Measurements from ENCODE around the gene MAP2K4. TPM values are rescaled to one million over a fixed set of nuclear protein-coding genes. Genes with fewer than 3 reads are reported as not detected.

MAP2K4 gene
- total RNA-seq, 4 donors from 2014 or later, result 29.8 to 58.6 (median 30.2) TPM

DNA sequence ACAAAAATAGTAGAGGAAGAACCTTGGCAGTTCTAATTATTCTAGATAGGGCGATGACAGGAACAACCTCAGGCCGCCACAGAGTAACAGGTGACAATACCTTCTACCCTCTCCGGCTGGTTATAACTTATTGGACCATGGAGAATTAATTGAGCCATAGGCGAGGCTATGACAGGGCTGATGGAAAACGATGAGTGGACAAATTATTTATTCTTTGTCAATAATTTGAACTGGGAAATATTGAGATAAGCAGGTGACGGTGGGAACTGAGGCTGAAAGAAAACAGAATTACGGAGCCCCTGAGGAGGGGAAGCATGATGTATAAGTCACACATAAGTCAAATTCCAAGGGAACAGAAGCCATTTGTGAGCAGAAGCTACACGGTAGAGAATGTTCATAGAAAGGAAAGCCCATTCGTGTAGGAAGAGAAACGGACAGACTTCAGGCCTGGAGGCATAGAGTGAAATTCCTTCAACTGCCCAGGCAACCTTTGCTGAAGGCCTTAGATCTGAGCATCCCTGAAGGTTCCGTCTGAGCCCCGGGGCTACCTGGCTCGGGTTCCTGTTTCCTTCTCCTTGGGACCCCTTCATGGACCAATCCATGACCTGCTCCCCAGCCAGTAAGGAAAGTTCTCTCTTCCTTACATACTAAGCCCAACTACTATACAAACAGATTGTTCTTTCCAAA lies 158.1 kb downstream of the MAP2K4 start:
- Histone ChIP-seq H3K27ac (no peak overlapping the region), H3K27me3 (no peaks in the 10 kb centered on the region), H3K36me3 (no peaks in the 10 kb centered on the region), H3K9me3 (no peaks in the 10 kb centered on the region), H3K4me3 (no peak overlapping the region), H3K4me1 (no peaks in the 10 kb centered on the region)
- in situ Hi-C loops (cut with MboI; ENCODE audit: low sequenced_read_pairs in 4 of 4) (no loop called here), intact Hi-C loops (cut with DNase I; ENCODE audit: low total_unique reads) (no loop called here)
- ATAC-seq (no peak), DNase-seq (no peak)
- no peak for TF ChIP-seq POLR2A (IDR thresholded peaks at IDR 0.05)
- TF ChIP-seq, protein P1, sequence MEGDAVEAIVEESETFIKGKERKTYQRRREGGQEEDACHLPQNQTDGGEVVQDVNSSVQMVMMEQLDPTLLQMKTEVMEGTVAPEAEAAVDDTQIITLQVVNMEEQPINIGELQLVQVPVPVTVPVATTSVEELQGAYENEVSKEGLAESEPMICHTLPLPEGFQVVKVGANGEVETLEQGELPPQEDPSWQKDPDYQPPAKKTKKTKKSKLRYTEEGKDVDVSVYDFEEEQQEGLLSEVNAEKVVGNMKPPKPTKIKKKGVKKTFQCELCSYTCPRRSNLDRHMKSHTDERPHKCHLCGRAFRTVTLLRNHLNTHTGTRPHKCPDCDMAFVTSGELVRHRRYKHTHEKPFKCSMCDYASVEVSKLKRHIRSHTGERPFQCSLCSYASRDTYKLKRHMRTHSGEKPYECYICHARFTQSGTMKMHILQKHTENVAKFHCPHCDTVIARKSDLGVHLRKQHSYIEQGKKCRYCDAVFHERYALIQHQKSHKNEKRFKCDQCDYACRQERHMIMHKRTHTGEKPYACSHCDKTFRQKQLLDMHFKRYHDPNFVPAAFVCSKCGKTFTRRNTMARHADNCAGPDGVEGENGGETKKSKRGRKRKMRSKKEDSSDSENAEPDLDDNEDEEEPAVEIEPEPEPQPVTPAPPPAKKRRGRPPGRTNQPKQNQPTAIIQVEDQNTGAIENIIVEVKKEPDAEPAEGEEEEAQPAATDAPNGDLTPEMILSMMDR (IDR thresholded peaks at IDR 0.05 in 4 of 5, conservative IDR thresholded peaks at IDR 0.05 in 1 of 5), result no peak

GRCh38 chr17:12180644-12181261 lies 160.1 kb downstream of the MAP2K4 start:
- Histone ChIP-seq H3K4me1 (no peaks in the 10 kb centered on the region), H3K27me3 (no peaks in the 10 kb centered on the region), H3K4me3 (no peak overlapping the region), H3K9me3 (no peaks in the 10 kb centered on the region), H3K27ac (no peak overlapping the region), H3K36me3 (no peaks in the 10 kb centered on the region)
- in situ Hi-C loops (cut with MboI; ENCODE audit: low sequenced_read_pairs in 4 of 4), result no loop called here
- no peak for ATAC-seq
- intact Hi-C loops (cut with DNase I; ENCODE audit: low total_unique reads), result no loop called here
- no peak for TF ChIP-seq POLR2A (IDR thresholded peaks at IDR 0.05)
- TF ChIP-seq, protein P1 (IDR thresholded peaks at IDR 0.05 in 4 of 5, conservative IDR thresholded peaks at IDR 0.05 in 1 of 5), result peak in 3 of 5 experiments; percentile 32 to 57 (median 41)
- DNase-seq, result no peak

GRCh38 chr17:12187658-12188057 lies 167.0 kb downstream of the MAP2K4 start:
- intact Hi-C loops (cut with DNase I; ENCODE audit: low total_unique reads) (no loop called here), in situ Hi-C loops (cut with MboI; ENCODE audit: low sequenced_read_pairs in 4 of 4) (no loop called here)
- no peaks in the 10 kb centered on the region for H3K4me1 ChIP-seq
- TF ChIP-seq, protein P1 (IDR thresholded peaks at IDR 0.05 in 4 of 5, conservative IDR thresholded peaks at IDR 0.05 in 1 of 5), result no peak
- no peak for TF ChIP-seq POLR2A (IDR thresholded peaks at IDR 0.05)
- H3K27ac ChIP-seq, result no peak overlapping the region
- peaks cover 0 to 6% (median 0%) of the 10 kb centered on the region in 3 donors for H3K9me3 ChIP-seq
- ATAC-seq, result no peak
- H3K27me3 ChIP-seq, result no peaks in the 10 kb centered on the region
- no peak overlapping the region for H3K4me3 ChIP-seq
- DNase-seq, result no peak
- H3K36me3 ChIP-seq, result no peaks in the 10 kb centered on the region

- Histone ChIP-seq H3K27ac (no peak overlapping the region), H3K36me3 (no peaks in the 10 kb centered on the region), H3K4me3 (no peak overlapping the region), H3K4me1 (no peaks in the 10 kb centered on the region), H3K9me3 (no peaks in the 10 kb centered on the region), H3K27me3 (no peaks in the 10 kb centered on the region)
- in situ Hi-C loops (cut with MboI; ENCODE audit: low sequenced_read_pairs in 4 of 4), result no loop called here
- ATAC-seq (no peak), DNase-seq (no peak)
- TF ChIP-seq, protein P1 (IDR thresholded peaks at IDR 0.05 in 4 of 5, conservative IDR thresholded peaks at IDR 0.05 in 1 of 5), result no peak
- no peak for TF ChIP-seq POLR2A (IDR thresholded peaks at IDR 0.05)
- intact Hi-C loops (cut with DNase I; ENCODE audit: low total_unique reads), result no loop called here
Measured at GRCh38 chr17:12193144-12193735, 172.6 kb downstream of the MAP2K4 start.

MicroRNAs within 50 kb of the gene (microRNA counts, 767-probe panel; counts per million panel counts)
- 356 to 448 counts per million in 2 donors for microRNA hsa-miR-744-5p

Small RNA genes lying within 50 kb of the gene (microRNA-seq; reads per million reads assigned to microRNA genes)
- 1,525 to 1,770 reads per million in 2 donors for gene MIR744 (ENCODE audit: borderline replicate concordance in 2 of 2)

Other genes starting within 250 kb of the MAP2K4 start
- gene ZNF18, start 23.4 kb upstream of the MAP2K4 start, total RNA-seq, result 10 to 100 TPM in 1 of 4 donors, 1 to 10 TPM in 3; 4.7 to 15.8 (median 7.8) TPM